HCT116 (cell line): ENCODE results near the gene PSMD12.

Source experiments
- ATF3 ChIP-seq: IDR thresholded peaks from 2 replicates; pipeline ENCODE4 v1.6.1; 2012
- CEBPB ChIP-seq: IDR thresholded peaks from 2 replicates; pipeline ENCODE4 v1.6.1; 2012; ENCODE audit warnings: low read depth
- EGR1 ChIP-seq: IDR thresholded peaks from 2 replicates; pipeline ENCODE4 v1.6.1; 2012; ENCODE audit warnings: low read depth
- ELF1 ChIP-seq: IDR thresholded peaks from 2 replicates; pipeline ENCODE4 v1.6.1; 2012; ENCODE audit warnings: low read depth, borderline replicate concordance
- EZH2 ChIP-seq: fragments of 200-600 bp; sonication (generic); IDR thresholded peaks from 2 replicates; pipeline ENCODE4 v1.6.1; 2017; ENCODE audit warnings: antibody characterized with exemption, mixed run types
- POLR2A ChIP-seq: IDR thresholded peaks from 2 replicates; pipeline ENCODE4 v1.7.0; 2011; ENCODE audit warnings: borderline replicate concordance; ENCODE audit not compliant: insufficient read depth, insufficient read length; ENCODE audit errors: extremely low read depth
- POLR2AphosphoS5 ChIP-seq: IDR thresholded peaks from 2 replicates; pipeline ENCODE4 v1.6.1; 2011; ENCODE audit warnings: mild to moderate bottlenecking, low read depth, low read length, moderate library complexity
- RAD21 ChIP-seq: IDR thresholded peaks from 2 replicates; pipeline ENCODE4 v1.6.1; 2012; ENCODE audit warnings: low read depth, mild to moderate bottlenecking
- SP1 ChIP-seq: IDR thresholded peaks from 2 replicates; pipeline ENCODE4 v1.6.1; 2012; ENCODE audit warnings: low read depth
- YY1 ChIP-seq: IDR thresholded peaks from 2 replicates; pipeline ENCODE4 v1.6.1; 2011; ENCODE audit warnings: low read length, low read depth, moderate library complexity, mild to moderate bottlenecking; ENCODE audit not compliant: insufficient replicate concordance; ENCODE audit errors: extremely low read depth
- ZNF274 ChIP-seq: fragments of 200-500 bp; sonication (Bioruptor generic); IDR thresholded peaks from 2 replicates; pipeline ENCODE4 v1.6.1; 2014; ENCODE audit warnings: mild to moderate bottlenecking, low read depth, low read length, inconsistent platforms
- TF ChIP-seq, protein P1 (sequence below), 3 experiments: fragments of 200-600 bp in 1 of 3; sonication (generic) in 1 of 3; IDR thresholded peaks in 2 of 3; conservative IDR thresholded peaks in 1 of 3; 2 replicates each; pipeline ENCODE4 v1.5.1; 2012 to 2017; ENCODE audit warnings: low read depth in 2 of 3, low read length in 2 of 3, antibody characterized with exemption in 1 of 3, borderline replicate concordance in 1 of 3, control low read depth in 1 of 3, mild to moderate bottlenecking in 1 of 3, mixed read lengths in 1 of 3, mixed run types in 1 of 3, moderate library complexity in 1 of 3; ENCODE audit not compliant: insufficient read depth in 1 of 3
- TF ChIP-seq, protein P2 (sequence below): IDR thresholded peaks from 2 replicates; pipeline ENCODE4 v1.6.1; 2012; ENCODE audit warnings: low read depth
- TF ChIP-seq, protein P3 (sequence below): IDR thresholded peaks from 2 replicates; pipeline ENCODE4 v1.6.1; 2012

DNA sequence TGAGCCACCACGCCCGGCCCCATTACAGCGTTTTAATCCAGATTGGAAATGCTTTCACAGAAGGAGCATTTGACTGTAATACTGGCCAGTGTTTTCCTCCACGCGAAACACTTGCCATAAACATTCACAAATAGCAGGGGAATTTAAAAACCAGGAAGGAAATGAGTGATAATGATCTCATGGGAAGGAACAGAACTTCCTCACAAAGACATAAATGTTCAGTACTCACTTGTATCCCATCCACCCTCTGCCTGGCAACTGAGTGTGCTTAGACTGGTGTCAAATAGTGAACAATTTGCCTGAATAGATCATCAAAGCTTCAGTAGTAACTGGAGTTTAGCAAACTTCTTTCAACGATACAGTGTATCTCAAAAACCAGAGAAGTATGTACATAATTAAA, 54.1 kb downstream of the PSMD12 start:
- TF ChIP-seq ELF1 (no peak), EZH2 (no peak), RAD21 (no peak), POLR2AphosphoS5 (no peak), ZNF274 (no peak), CEBPB (no peak), SP1 (no peak), POLR2A (no peak), ATF3 (no peak), YY1 (no peak), EGR1 (no peak)
- TF ChIP-seq, protein P1, sequence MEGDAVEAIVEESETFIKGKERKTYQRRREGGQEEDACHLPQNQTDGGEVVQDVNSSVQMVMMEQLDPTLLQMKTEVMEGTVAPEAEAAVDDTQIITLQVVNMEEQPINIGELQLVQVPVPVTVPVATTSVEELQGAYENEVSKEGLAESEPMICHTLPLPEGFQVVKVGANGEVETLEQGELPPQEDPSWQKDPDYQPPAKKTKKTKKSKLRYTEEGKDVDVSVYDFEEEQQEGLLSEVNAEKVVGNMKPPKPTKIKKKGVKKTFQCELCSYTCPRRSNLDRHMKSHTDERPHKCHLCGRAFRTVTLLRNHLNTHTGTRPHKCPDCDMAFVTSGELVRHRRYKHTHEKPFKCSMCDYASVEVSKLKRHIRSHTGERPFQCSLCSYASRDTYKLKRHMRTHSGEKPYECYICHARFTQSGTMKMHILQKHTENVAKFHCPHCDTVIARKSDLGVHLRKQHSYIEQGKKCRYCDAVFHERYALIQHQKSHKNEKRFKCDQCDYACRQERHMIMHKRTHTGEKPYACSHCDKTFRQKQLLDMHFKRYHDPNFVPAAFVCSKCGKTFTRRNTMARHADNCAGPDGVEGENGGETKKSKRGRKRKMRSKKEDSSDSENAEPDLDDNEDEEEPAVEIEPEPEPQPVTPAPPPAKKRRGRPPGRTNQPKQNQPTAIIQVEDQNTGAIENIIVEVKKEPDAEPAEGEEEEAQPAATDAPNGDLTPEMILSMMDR (IDR thresholded peaks at IDR 0.05 in 2 of 3, conservative IDR thresholded peaks at IDR 0.05 in 1 of 3; ENCODE audit: borderline replicate concordance in 1 of 3, insufficient read depth in 1 of 3, low read depth in 2 of 3, low read length in 2 of 3), result no peak
- TF ChIP-seq, protein P2, sequence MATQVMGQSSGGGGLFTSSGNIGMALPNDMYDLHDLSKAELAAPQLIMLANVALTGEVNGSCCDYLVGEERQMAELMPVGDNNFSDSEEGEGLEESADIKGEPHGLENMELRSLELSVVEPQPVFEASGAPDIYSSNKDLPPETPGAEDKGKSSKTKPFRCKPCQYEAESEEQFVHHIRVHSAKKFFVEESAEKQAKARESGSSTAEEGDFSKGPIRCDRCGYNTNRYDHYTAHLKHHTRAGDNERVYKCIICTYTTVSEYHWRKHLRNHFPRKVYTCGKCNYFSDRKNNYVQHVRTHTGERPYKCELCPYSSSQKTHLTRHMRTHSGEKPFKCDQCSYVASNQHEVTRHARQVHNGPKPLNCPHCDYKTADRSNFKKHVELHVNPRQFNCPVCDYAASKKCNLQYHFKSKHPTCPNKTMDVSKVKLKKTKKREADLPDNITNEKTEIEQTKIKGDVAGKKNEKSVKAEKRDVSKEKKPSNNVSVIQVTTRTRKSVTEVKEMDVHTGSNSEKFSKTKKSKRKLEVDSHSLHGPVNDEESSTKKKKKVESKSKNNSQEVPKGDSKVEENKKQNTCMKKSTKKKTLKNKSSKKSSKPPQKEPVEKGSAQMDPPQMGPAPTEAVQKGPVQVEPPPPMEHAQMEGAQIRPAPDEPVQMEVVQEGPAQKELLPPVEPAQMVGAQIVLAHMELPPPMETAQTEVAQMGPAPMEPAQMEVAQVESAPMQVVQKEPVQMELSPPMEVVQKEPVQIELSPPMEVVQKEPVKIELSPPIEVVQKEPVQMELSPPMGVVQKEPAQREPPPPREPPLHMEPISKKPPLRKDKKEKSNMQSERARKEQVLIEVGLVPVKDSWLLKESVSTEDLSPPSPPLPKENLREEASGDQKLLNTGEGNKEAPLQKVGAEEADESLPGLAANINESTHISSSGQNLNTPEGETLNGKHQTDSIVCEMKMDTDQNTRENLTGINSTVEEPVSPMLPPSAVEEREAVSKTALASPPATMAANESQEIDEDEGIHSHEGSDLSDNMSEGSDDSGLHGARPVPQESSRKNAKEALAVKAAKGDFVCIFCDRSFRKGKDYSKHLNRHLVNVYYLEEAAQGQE, result no peak
- TF ChIP-seq, protein P3, sequence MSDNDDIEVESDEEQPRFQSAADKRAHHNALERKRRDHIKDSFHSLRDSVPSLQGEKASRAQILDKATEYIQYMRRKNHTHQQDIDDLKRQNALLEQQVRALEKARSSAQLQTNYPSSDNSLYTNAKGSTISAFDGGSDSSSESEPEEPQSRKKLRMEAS, result no peak
